Ishikawa (cell line): ENCODE measurements around the gene PLXNC1.
A peak's percentile ranks its signal among the peaks of the same experiment; 100 is the strongest.

Experiments used
- CEBPB ChIP-seq: IDR thresholded peaks from 2 replicates; pipeline ENCODE4 v1.6.1; 2012
- CREB1 ChIP-seq: IDR thresholded peaks from 2 replicates; pipeline ENCODE4 v1.6.1; 2012; ENCODE audit warnings: low read depth
- EGR1 ChIP-seq: IDR thresholded peaks from 2 replicates; pipeline ENCODE4 v1.6.1; 2012
- EP300 ChIP-seq: IDR thresholded peaks from 2 replicates; pipeline ENCODE4 v1.6.1; 2012; ENCODE audit warnings: borderline replicate concordance
- FOXM1 ChIP-seq: IDR thresholded peaks from 2 replicates; pipeline ENCODE4 v1.6.1; 2012; ENCODE audit warnings: low read depth, borderline replicate concordance
- MAX ChIP-seq: IDR thresholded peaks from 2 replicates; pipeline ENCODE4 v1.6.1; 2012
- NFIC ChIP-seq: IDR thresholded peaks from 2 replicates; pipeline ENCODE4 v1.6.1; 2012
- RAD21 ChIP-seq: IDR thresholded peaks from 2 replicates; pipeline ENCODE4 v1.6.1; 2012; ENCODE audit warnings: low read depth
- REST ChIP-seq: IDR thresholded peaks from 2 replicates; pipeline ENCODE4 v1.6.1; 2012; ENCODE audit warnings: low read depth, mild to moderate bottlenecking
- TAF1 ChIP-seq: IDR thresholded peaks from 2 replicates; pipeline ENCODE4 v1.6.1; 2012; ENCODE audit warnings: low read depth, mild to moderate bottlenecking
- TCF12 ChIP-seq: IDR thresholded peaks from 2 replicates; pipeline ENCODE4 v1.6.1; 2012; ENCODE audit warnings: low read depth
- TEAD4 ChIP-seq: IDR thresholded peaks from 2 replicates; pipeline ENCODE4 v1.6.1; 2012
- USF1 ChIP-seq: IDR thresholded peaks from 2 replicates; pipeline ENCODE4 v1.6.1; 2012
- YY1 ChIP-seq: IDR thresholded peaks from 2 replicates; pipeline ENCODE4 v1.6.1; 2012; ENCODE audit warnings: low read depth
- ZBTB7A ChIP-seq: IDR thresholded peaks from 2 replicates; pipeline ENCODE4 v1.6.1; 2012; ENCODE audit warnings: low read depth

PLXNC1 gene

GRCh38 chr12:94147387-94147990 is 888 bp upstream of the PLXNC1 start:
- no peak for TF ChIP-seq YY1
- no peak for TF ChIP-seq MAX
- no peak for TF ChIP-seq TEAD4

- 0 out of 2 replicates have a peak, but pooled peaks have one; percentile 18 for TF ChIP-seq MAX
- no peak for TF ChIP-seq ZBTB7A
These were observed 352 bp downstream of the PLXNC1 start for GRCh38 chr12:94148739-94149118.

GRCh38 chr12:94149119-94149780 is 873 bp downstream of the PLXNC1 start:
- TF ChIP-seq TEAD4 (no peak), ZBTB7A (peak; percentile 61; the same call in 1 of the 2 replicates), MAX (no peak; the same call in 1 of the 2 replicates)

GRCh38 chr12:94149781-94150239 is 1.4 kb downstream of the PLXNC1 start:
- TF ChIP-seq CREB1 (no peak), TEAD4 (no peak), CEBPB (no peak), USF1 (no peak), REST (no peak), RAD21 (no peak), YY1 (no peak), TCF12 (no peak), EGR1 (no peak), MAX (no peak), FOXM1 (no peak), EP300 (no peak), TAF1 (no peak), NFIC (no peak)

GRCh38 chr12:94150240-94151121 is 2.1 kb downstream of the PLXNC1 start:
- TF ChIP-seq RAD21 (no peak), ZBTB7A (no peak), NFIC (no peak), REST (no peak), MAX (no peak), CEBPB (no peak), EP300 (no peak), TAF1 (no peak), TEAD4 (no peak), CREB1 (no peak), FOXM1 (no peak), EGR1 (no peak), TCF12 (no peak; the same call in 1 of the 2 replicates)

GRCh38 chr12:94151582-94151981 is 3.2 kb downstream of the PLXNC1 start:
- no peak for TF ChIP-seq TEAD4
- no peak for TF ChIP-seq USF1
- no peak for TF ChIP-seq YY1
